ENCODE results near the gene CDK5RAP1. TPM values are rescaled to one million over a fixed set of nuclear protein-coding genes. Genes with fewer than 3 reads are reported as not detected.

CDK5RAP1 gene
- total RNA-seq, 1 experiment from 2014 or later, result 53.4 TPM

DNA sequence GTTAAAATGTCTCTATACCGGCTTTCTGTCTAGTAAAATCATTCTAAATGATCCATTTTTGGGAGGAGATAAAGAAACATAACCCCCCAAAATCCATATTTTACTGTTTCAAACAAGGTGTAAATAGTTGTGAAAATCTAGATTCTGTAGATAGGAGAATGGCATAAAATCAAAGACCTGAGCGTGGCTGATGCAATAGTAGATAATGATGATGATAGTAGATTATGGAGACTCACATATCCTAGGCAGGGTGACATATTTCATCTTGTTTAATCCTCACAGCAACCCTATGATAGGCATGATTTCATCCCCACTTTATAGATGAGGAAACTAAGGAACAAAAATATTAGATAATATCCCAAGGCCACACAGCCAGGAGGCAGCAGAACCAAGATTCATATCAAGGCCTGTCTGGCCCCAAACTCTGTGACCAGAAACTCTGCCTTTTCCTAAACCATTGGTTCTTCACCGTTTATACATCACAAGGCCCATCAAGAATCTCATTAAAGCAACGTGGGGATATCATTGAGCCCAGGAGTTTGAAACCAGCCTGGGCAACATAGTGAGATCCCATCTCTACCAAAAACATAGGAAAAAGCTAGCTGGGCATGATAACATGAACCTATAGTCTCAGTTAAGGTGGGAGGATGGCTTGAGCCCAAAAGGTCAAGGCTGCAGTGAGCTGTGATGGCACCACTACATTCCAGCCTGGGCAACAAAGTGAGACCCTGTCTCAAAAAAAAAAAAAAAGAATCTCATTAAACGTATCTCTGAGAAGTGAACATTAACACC lies 62.7 kb downstream of the CDK5RAP1 start:
- ATAC-seq, result no peak
- CTCF ChIA-PET, result no interaction called here
- intact Hi-C loops (cut with micrococcal nuclease), result no loop called here

DNA sequence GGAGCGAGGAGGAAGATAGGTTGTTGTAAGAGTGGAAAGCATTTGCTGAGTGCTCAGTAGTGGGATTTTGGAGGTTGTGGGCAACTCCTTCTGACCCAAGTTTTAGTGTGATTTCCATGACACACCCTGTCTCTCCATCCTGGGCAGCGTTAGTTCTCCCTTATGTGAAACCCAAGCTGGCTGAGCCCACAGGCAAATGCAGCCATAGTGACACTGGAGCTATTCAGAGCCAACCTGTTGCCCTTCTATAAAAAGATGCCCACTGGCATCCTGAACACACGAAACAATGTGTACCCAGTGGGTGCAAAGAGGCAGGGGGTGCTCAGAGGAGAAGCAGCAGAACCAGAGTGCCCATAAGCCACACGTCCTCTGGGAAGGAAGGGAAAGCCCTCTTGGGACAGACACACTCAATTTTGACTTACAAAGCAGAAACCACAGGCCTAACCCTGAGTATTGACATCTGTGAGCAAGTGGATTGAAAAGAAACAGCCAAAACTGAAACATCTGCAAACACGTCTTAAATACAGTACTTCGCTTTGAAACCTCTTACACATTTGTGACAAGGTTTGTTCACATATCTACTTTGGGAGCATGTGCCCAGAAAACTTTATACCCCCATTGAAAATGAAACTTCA lies 63.7 kb downstream of the CDK5RAP1 start:
- Histone ChIP-seq H3K79me2 (ENCODE audit: low read length) (no peaks in the 10 kb centered on the region), H3K27me3 (ENCODE audit: low read length) (no peaks in the 10 kb centered on the region; the same call in 1 of the 2 replicates), H3K4me3 (ENCODE audit: low read length) (no peak overlapping the region), H3K9me3 (ENCODE audit: low read length) (no peaks in the 10 kb centered on the region), H3K9me2 (replicated peaks; ENCODE audit: low read length) (no peaks in the 10 kb centered on the region), H3K36me3 (ENCODE audit: low read depth, low read length) (no peaks in the 10 kb centered on the region), H3F3A (ENCODE audit: low read length, unreplicated experiment) (no peaks in the 10 kb centered on the region), H2AFZ (ENCODE audit: low read length) (no peak overlapping the region), H3K9ac (ENCODE audit: low read length) (no peak overlapping the region), H3K27ac (ENCODE audit: low read length) (no peak overlapping the region), H4K20me1 (ENCODE audit: low read length) (no peaks in the 10 kb centered on the region), H3K4me2 (ENCODE audit: low read length) (no peak overlapping the region), H3K4me1 (ENCODE audit: insufficient read depth, low read length) (no peaks in the 10 kb centered on the region)
- intact Hi-C loops (cut with micrococcal nuclease), result no loop called here
- DNase-seq (no peak), ATAC-seq (no peak)
- ChIA-PET CTCF (interaction anchor here (0.6 kb wide), 1 partner anchor 730 kb away, joined by 3 read pairs; no protein-coding TSS in a partner anchor), POLR2A (ENCODE audit: unreplicated experiment) (no interaction called here)
- BruUV-seq (replicated peaks), result no TSS peak
- TF ChIP-seq, protein P1, sequence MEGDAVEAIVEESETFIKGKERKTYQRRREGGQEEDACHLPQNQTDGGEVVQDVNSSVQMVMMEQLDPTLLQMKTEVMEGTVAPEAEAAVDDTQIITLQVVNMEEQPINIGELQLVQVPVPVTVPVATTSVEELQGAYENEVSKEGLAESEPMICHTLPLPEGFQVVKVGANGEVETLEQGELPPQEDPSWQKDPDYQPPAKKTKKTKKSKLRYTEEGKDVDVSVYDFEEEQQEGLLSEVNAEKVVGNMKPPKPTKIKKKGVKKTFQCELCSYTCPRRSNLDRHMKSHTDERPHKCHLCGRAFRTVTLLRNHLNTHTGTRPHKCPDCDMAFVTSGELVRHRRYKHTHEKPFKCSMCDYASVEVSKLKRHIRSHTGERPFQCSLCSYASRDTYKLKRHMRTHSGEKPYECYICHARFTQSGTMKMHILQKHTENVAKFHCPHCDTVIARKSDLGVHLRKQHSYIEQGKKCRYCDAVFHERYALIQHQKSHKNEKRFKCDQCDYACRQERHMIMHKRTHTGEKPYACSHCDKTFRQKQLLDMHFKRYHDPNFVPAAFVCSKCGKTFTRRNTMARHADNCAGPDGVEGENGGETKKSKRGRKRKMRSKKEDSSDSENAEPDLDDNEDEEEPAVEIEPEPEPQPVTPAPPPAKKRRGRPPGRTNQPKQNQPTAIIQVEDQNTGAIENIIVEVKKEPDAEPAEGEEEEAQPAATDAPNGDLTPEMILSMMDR (conservative IDR thresholded peaks at IDR 0.05; ENCODE audit: low read depth, low read length), result no peak
- no peak for TF ChIP-seq EZH2 (IDR thresholded peaks at IDR 0.05; ENCODE audit: low read length, unreplicated experiment)
- TF ChIP-seq EZH2phosphoT487 (IDR thresholded peaks at IDR 0.05; ENCODE audit: borderline replicate concordance, low read length), result no peak

More for the DNA sequence above, 62.7 kb downstream of the CDK5RAP1 start:
- H2AFZ ChIP-seq (ENCODE audit: low read length), result no peak overlapping the region
- POLR2A ChIA-PET (ENCODE audit: unreplicated experiment), result no interaction called here
- no peak overlapping the region for H3K27ac ChIP-seq (ENCODE audit: low read length)
- H3K36me3 ChIP-seq (ENCODE audit: low read depth, low read length), result no peaks in the 10 kb centered on the region
- DNase-seq, result no peak
- TF ChIP-seq EZH2 (IDR thresholded peaks at IDR 0.05; ENCODE audit: low read length, unreplicated experiment) (no peak), EZH2phosphoT487 (IDR thresholded peaks at IDR 0.05; ENCODE audit: borderline replicate concordance, low read length) (no peak)
- TF ChIP-seq, protein P1 (conservative IDR thresholded peaks at IDR 0.05; ENCODE audit: low read depth, low read length), result no peak
- no peaks in the 10 kb centered on the region for H4K20me1 ChIP-seq (ENCODE audit: low read length)
- H3K4me2 ChIP-seq (ENCODE audit: low read length), result no peak overlapping the region
- no peaks in the 10 kb centered on the region for H3K9me2 ChIP-seq (replicated peaks; ENCODE audit: low read length)
- no TSS peak for BruUV-seq (replicated peaks)
- H3F3A ChIP-seq (ENCODE audit: low read length, unreplicated experiment), result no peaks in the 10 kb centered on the region
- H3K27me3 ChIP-seq (ENCODE audit: low read length), result no peaks in the 10 kb centered on the region
- H3K4me1 ChIP-seq (ENCODE audit: insufficient read depth, low read length), result no peaks in the 10 kb centered on the region
- H3K9me3 ChIP-seq (ENCODE audit: low read length), result no peaks in the 10 kb centered on the region
- H3K9ac ChIP-seq (ENCODE audit: low read length), result no peak overlapping the region
- H3K79me2 ChIP-seq (ENCODE audit: low read length), result no peaks in the 10 kb centered on the region
- no peak overlapping the region for H3K4me3 ChIP-seq (ENCODE audit: low read length)

All from PC-3 (cell line).